ENCODE measurements around the gene PTBP1.

The PTBP1 gene

GRCh38 chr19:796692-797527 lies at the start of gene PTBP1:
TSS of gene PTBP1 (plus strand) at chr19:797452. CDS start at chr19:797498, 46 bp downstream.
- DNase-seq, result peak; percentile 100

GRCh38 chr19:748274-748598 lies 49.0 kb upstream of the PTBP1 start:
- DNase-seq, result no peak

GRCh38 chr19:749811-750210 lies 47.4 kb upstream of the PTBP1 start:
- no peak for DNase-seq

GRCh38 chr19:750640-751423 lies 46.4 kb upstream of the PTBP1 start, which contains the start of gene MISP:
TSS of gene MISP (plus strand) at chr19:751112. CDS start at chr19:756947, 5,835 bp downstream.
- DNase-seq, result no peak

GRCh38 chr19:751501-752341 lies 45.5 kb upstream of the PTBP1 start:
- DNase-seq, result no peak

- no peak for DNase-seq
Measured at GRCh38 chr19:752652-753517, 44.4 kb upstream of the PTBP1 start.

GRCh38 chr19:754530-754929 lies 42.7 kb upstream of the PTBP1 start:
- DNase-seq, result no peak

GRCh38 chr19:755063-755462 lies 42.2 kb upstream of the PTBP1 start:
- DNase-seq, result no peak

- DNase-seq, result no peak
Measured at GRCh38 chr19:756236-756635, 41.0 kb upstream of the PTBP1 start.

- no peak for DNase-seq
Measured at GRCh38 chr19:756821-757688, 40.2 kb upstream of the PTBP1 start.

GRCh38 chr19:757811-758668 lies 39.2 kb upstream of the PTBP1 start:
- no peak for DNase-seq

- no peak for DNase-seq
Measured at GRCh38 chr19:763181-763580, 34.1 kb upstream of the PTBP1 start.

GRCh38 chr19:763869-764268 lies 33.4 kb upstream of the PTBP1 start:
- DNase-seq, result no peak

GRCh38 chr19:764301-764700 lies 33.0 kb upstream of the PTBP1 start:
- DNase-seq, result no peak

GRCh38 chr19:765179-765738 lies 32.0 kb upstream of the PTBP1 start:
- DNase-seq, result no peak

GRCh38 chr19:768424-768823 lies 28.8 kb upstream of the PTBP1 start:
- DNase-seq, result no peak

- DNase-seq, result no peak
Measured at GRCh38 chr19:769616-770015, 27.6 kb upstream of the PTBP1 start.

GRCh38 chr19:771332-771785 lies 25.9 kb upstream of the PTBP1 start:
- DNase-seq, result no peak

GRCh38 chr19:772063-772462 lies 25.2 kb upstream of the PTBP1 start:
- no peak for DNase-seq
